A673 (cell line): ENCODE results near the gene S100A10. TPM values are rescaled to one million over a fixed set of nuclear protein-coding genes. Genes with fewer than 3 reads are reported as not detected.

Experiments used
- BruUV-seq: library from RNA; stranded (reverse); fragments of 400-500 nt; replicated peaks from 2 replicates; lab custom pipeline; 2021; lab: Mats Ljungman, UMichigan
- CTCF ChIA-PET: fragments of 300-600 bp; sonication (Branson Sonifier 250); formaldehyde crosslinking; loops from one replicate; lab custom pipeline; 2022; ENCODE audit warnings: antibody characterized with exemption; lab: Charles Lee
- POLR2A ChIA-PET: fragments of 300-600 bp; sonication (Branson Sonifier 250); formaldehyde crosslinking; loops from one replicate; lab custom pipeline; 2022; ENCODE audit warnings: antibody characterized with exemption; ENCODE audit not compliant: low non-redundant PET; lab: Charles Lee
- DNase-seq: peaks from one replicate; pipeline ENCODE4 v3.0.0-alpha.2; 2015; ENCODE audit warnings: low spot score
- H3K27ac ChIP-seq: fragments of 200-600 bp; sonication (generic); 2 replicates; pipeline ENCODE4 v1.5.1; 2016; ENCODE audit warnings: mixed run types, low read depth, mild to moderate bottlenecking, mixed read lengths, antibody characterized with exemption, low read length; ENCODE audit not compliant: poor library complexity, severe bottlenecking
- H3K27me3 ChIP-seq: fragments of 200-600 bp; sonication (generic); replicated peaks from 2 replicates; pipeline ENCODE4 v1.6.1; 2017; ENCODE audit warnings: mixed run types, low read depth, mild to moderate bottlenecking, mixed read lengths, antibody characterized with exemption, low read length; ENCODE audit not compliant: insufficient read depth, poor library complexity
- H3K36me3 ChIP-seq: fragments of 200-600 bp; sonication (generic); 2 replicates; pipeline ENCODE4 v1.6.1; 2016; ENCODE audit warnings: mixed run types, mild to moderate bottlenecking, mixed read lengths, antibody characterized with exemption, low read length; ENCODE audit not compliant: insufficient read depth, poor library complexity, severe bottlenecking
- H3K4me1 ChIP-seq: fragments of 200-600 bp; sonication (generic); 2 replicates; pipeline ENCODE4 v1.6.1; 2017; ENCODE audit warnings: mixed run types, mild to moderate bottlenecking, mixed read lengths, antibody characterized with exemption, low read length; ENCODE audit not compliant: insufficient read depth, poor library complexity, severe bottlenecking
- H3K4me3 ChIP-seq: fragments of 200-600 bp; sonication (generic); 2 replicates; pipeline ENCODE4 v1.5.1; 2016; ENCODE audit warnings: low read depth, mixed run types, mild to moderate bottlenecking, mixed read lengths, low read length; ENCODE audit not compliant: poor library complexity, severe bottlenecking
- H3K9me3 ChIP-seq: fragments of 200-600 bp; sonication (generic); 2 replicates; pipeline ENCODE4 v1.6.1; 2016; ENCODE audit warnings: mixed run types, low read depth, mild to moderate bottlenecking, mixed read lengths, antibody characterized with exemption, low read length; ENCODE audit not compliant: poor library complexity, severe bottlenecking
- EZH2 ChIP-seq: fragments of 200-600 bp; sonication (generic); IDR thresholded peaks from 2 replicates; pipeline ENCODE4 v1.6.1; 2017; ENCODE audit warnings: borderline replicate concordance, low read depth, mild to moderate bottlenecking, mixed read lengths, antibody characterized with exemption, low read length; ENCODE audit not compliant: poor library complexity, severe bottlenecking
- intact Hi-C: fragments of 100-400 bp; cut with micrococcal nuclease; formaldehyde crosslinking; loops from one replicate; pipeline ENCODE4 v1.10.0; 2022; ENCODE audit not compliant: unreplicated experiment
- total RNA-seq: library from RNA; stranded (reverse); gene quantifications from 2 replicates; pipeline ENCODE4 v1.2.3, GENCODE V29; 2021
- TF ChIP-seq, protein P1 (sequence below): fragments of 300-800, 200-600 bp; sonication (generic); conservative IDR thresholded peaks from 2 replicates; pipeline ENCODE4 v1.5.1; 2017; ENCODE audit warnings: low read depth, mild to moderate bottlenecking, antibody characterized with exemption, low read length, moderate library complexity, mixed read lengths

S100A10 gene
- total RNA-seq, 1 experiment from 2014 or later = 42.4 TPM

- POLR2A ChIA-PET = no interaction called here
- H3K4me1 ChIP-seq = no peaks in the 10 kb centered on the region
- intact Hi-C loops = no loop called here
Measured at GRCh38 chr1:151939141-151939540, 54.5 kb downstream of the S100A10 start.

GRCh38 chr1:151936653-151937052 lies 57.0 kb downstream of the S100A10 start:
- Histone ChIP-seq H3K4me1 (no peaks in the 10 kb centered on the region), H3K4me3 (no peak overlapping the region), H3K36me3 (no peaks in the 10 kb centered on the region), H3K9me3 (no peaks in the 10 kb centered on the region), H3K27ac (no peak overlapping the region), H3K27me3 (no peaks in the 10 kb centered on the region)
- DNase-seq = no peak
- TF ChIP-seq, protein P1, sequence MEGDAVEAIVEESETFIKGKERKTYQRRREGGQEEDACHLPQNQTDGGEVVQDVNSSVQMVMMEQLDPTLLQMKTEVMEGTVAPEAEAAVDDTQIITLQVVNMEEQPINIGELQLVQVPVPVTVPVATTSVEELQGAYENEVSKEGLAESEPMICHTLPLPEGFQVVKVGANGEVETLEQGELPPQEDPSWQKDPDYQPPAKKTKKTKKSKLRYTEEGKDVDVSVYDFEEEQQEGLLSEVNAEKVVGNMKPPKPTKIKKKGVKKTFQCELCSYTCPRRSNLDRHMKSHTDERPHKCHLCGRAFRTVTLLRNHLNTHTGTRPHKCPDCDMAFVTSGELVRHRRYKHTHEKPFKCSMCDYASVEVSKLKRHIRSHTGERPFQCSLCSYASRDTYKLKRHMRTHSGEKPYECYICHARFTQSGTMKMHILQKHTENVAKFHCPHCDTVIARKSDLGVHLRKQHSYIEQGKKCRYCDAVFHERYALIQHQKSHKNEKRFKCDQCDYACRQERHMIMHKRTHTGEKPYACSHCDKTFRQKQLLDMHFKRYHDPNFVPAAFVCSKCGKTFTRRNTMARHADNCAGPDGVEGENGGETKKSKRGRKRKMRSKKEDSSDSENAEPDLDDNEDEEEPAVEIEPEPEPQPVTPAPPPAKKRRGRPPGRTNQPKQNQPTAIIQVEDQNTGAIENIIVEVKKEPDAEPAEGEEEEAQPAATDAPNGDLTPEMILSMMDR = no peak
- TF ChIP-seq EZH2 = no peak
- intact Hi-C loops = no loop called here
- ChIA-PET CTCF (interaction anchor here (1.0 kb wide), 1 partner anchor 65 kb away, joined by 3 read pairs; no protein-coding TSS in a partner anchor), POLR2A (no interaction called here)
- no TSS peak for BruUV-seq

More at GRCh38 chr1:151939141-151939540, 54.5 kb downstream of the S100A10 start:
- Histone ChIP-seq H3K27me3 (peaks cover 7% of the 10 kb centered on the region), H3K27ac (no peak overlapping the region), H3K9me3 (no peaks in the 10 kb centered on the region), H3K4me3 (no peak overlapping the region), H3K36me3 (no peaks in the 10 kb centered on the region)
- DNase-seq = no peak
- no peak for TF ChIP-seq EZH2
- TF ChIP-seq, protein P1 = no peak
- no TSS peak for BruUV-seq
- CTCF ChIA-PET = interaction anchor here (0.9 kb wide), 1 partner anchor 63 kb away, joined by 6 read pairs; no protein-coding TSS in a partner anchor

GRCh38 chr1:151935894-151936602 lies 57.6 kb downstream of the S100A10 start:
- no peak for DNase-seq
- H3K27ac ChIP-seq = no peak overlapping the region
- H3K9me3 ChIP-seq = no peaks in the 10 kb centered on the region
- POLR2A ChIA-PET = no interaction called here
- H3K36me3 ChIP-seq = no peaks in the 10 kb centered on the region
- no peaks in the 10 kb centered on the region for H3K4me1 ChIP-seq
- no peak overlapping the region for H3K4me3 ChIP-seq
- no TSS peak for BruUV-seq
- no peaks in the 10 kb centered on the region for H3K27me3 ChIP-seq
- TF ChIP-seq, protein P1 = no peak
- TF ChIP-seq EZH2 = no peak
- intact Hi-C loops = no loop called here
- CTCF ChIA-PET = interaction anchor here (0.7 to 1.8 kb wide), 2 partner anchors 66 to 99 kb away, joined by 3 to 9 read pairs; no protein-coding TSS in a partner anchor
